ENCODE results near the gene KPNA3.
"Not testable (repeated sequence)": the region's sequence is repeated elsewhere in the genome, so short reads cannot be mapped to it uniquely, and the experiment has no call there.

KPNA3 gene

DNA sequence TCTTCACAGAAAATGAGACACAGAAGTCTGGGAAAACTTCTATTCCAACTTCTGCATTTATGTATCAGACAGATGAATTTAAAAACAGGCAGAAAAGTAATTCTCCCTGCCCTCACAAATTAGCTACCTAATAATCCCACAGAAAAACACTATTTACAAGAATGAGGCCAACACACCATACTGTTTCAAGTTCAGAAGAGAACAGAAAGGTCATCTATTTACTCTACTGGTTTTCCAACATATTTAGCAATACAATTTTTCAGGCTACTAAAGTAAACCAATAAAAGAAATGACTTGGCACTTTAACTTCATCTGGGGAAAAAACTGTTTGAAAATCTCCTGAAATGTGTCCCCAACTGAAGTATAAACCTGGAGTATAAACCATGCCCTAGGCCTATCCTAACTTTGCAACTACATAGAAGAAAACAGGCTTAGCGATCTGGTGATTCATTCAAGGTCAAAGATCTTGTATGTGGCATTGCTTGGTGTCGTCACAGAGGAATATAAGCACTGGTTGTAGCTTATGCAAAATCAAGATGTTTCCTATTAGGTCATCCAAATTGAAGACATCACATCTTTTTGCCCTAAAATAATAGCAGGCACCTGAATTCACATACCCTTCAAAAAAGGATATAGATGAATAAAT, 81.1 kb downstream of the KPNA3 start:
- no peak for TF ChIP-seq OSR1 (CRISPR knock-in tag; IDR thresholded peaks at IDR 0.05)
- TF ChIP-seq ESRRG (CRISPR knock-in tag; IDR thresholded peaks at IDR 0.05) = no peak
- no peak for TF ChIP-seq ARNTL (CRISPR knock-in tag; IDR thresholded peaks at IDR 0.05; ENCODE audit: borderline replicate concordance, low read depth)
- TF ChIP-seq ZNF8 (CRISPR knock-in tag; IDR thresholded peaks at IDR 0.05) = no peak
- no peak for TF ChIP-seq RARB (CRISPR knock-in tag; IDR thresholded peaks at IDR 0.05)
- TF ChIP-seq SNAI2 (CRISPR knock-in tag; IDR thresholded peaks at IDR 0.05) = no peak
- no peak for TF ChIP-seq PPARA (CRISPR knock-in tag; IDR thresholded peaks at IDR 0.05; ENCODE audit: borderline replicate concordance)
- no peak for TF ChIP-seq BACH2 (CRISPR knock-in tag; IDR thresholded peaks at IDR 0.05; ENCODE audit: borderline replicate concordance)
- TF ChIP-seq, protein P1, sequence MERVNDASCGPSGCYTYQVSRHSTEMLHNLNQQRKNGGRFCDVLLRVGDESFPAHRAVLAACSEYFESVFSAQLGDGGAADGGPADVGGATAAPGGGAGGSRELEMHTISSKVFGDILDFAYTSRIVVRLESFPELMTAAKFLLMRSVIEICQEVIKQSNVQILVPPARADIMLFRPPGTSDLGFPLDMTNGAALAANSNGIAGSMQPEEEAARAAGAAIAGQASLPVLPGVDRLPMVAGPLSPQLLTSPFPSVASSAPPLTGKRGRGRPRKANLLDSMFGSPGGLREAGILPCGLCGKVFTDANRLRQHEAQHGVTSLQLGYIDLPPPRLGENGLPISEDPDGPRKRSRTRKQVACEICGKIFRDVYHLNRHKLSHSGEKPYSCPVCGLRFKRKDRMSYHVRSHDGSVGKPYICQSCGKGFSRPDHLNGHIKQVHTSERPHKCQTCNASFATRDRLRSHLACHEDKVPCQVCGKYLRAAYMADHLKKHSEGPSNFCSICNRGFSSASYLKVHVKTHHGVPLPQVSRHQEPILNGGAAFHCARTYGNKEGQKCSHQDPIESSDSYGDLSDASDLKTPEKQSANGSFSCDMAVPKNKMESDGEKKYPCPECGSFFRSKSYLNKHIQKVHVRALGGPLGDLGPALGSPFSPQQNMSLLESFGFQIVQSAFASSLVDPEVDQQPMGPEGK (CRISPR knock-in tag; IDR thresholded peaks at IDR 0.05; ENCODE audit: borderline replicate concordance) = no peak
- TF ChIP-seq, protein P2, sequence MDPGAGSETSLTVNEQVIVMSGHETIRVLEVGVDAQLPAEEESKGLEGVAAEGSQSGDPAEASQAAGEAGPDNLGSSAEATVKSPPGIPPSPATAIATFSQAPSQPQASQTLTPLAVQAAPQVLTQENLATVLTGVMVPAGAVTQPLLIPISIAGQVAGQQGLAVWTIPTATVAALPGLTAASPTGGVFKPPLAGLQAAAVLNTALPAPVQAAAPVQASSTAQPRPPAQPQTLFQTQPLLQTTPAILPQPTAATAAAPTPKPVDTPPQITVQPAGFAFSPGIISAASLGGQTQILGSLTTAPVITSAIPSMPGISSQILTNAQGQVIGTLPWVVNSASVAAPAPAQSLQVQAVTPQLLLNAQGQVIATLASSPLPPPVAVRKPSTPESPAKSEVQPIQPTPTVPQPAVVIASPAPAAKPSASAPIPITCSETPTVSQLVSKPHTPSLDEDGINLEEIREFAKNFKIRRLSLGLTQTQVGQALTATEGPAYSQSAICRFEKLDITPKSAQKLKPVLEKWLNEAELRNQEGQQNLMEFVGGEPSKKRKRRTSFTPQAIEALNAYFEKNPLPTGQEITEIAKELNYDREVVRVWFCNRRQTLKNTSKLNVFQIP (CRISPR knock-in tag; IDR thresholded peaks at IDR 0.05; ENCODE audit: borderline replicate concordance, low read depth) = no peak
- no peak for TF ChIP-seq CSDC2 (CRISPR knock-in tag; IDR thresholded peaks at IDR 0.05)
- TF ChIP-seq ZNF565 (CRISPR knock-in tag; conservative IDR thresholded peaks at IDR 0.05; ENCODE audit: low read depth) = no peak
- no peak for TF ChIP-seq TOX (CRISPR knock-in tag; IDR thresholded peaks at IDR 0.05; ENCODE audit: borderline replicate concordance)
- no peak for ATAC-seq

DNA sequence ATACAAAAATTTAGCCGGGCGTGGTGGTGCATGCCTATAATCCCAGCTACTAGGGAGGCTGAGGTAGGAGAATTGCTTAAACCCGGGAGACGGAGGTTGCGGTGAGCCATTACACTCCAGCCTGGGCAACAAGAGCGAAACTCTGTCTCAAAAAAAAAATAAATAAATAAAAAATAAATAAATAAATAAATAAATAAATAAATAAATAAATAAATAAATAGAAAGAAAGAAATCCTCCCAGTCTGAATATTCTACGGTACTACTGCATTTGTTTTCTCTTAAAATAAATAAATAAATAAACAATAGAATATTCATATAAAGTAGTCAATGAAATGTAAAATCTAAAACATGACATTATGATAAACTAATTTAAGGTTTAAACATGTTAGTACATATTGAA, 88.2 kb downstream of the KPNA3 start:
- ATAC-seq = not testable (repeated sequence)

DNA sequence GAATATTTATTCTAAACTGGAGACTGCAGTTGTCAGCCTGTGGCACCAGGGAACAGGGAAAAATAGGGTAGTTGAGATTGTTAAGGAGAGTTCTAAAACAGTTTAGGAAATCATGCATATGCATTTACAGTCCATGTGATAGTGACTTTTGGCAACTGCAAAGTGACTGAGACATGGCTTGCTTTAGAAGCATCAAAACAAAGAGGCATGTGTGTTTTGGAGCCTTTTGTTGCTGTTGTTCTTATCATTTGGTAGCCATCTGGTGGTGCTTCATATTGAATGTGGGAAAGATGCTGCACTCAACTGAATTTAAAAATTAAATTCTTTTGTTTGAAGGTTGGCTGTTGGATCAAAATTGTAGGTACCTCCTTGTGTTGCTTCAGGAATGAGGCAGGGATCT, 91.0 kb downstream of the KPNA3 start:
- TF ChIP-seq ZNF565 (CRISPR knock-in tag; conservative IDR thresholded peaks at IDR 0.05; ENCODE audit: low read depth) (no peak), CSDC2 (CRISPR knock-in tag; IDR thresholded peaks at IDR 0.05) (no peak), TCF4 (CRISPR knock-in tag; IDR thresholded peaks at IDR 0.05; ENCODE audit: borderline replicate concordance) (no peak), ZC3H10 (CRISPR knock-in tag; IDR thresholded peaks at IDR 0.05) (no peak), OSR1 (CRISPR knock-in tag; IDR thresholded peaks at IDR 0.05) (no peak), ESRRG (CRISPR knock-in tag; IDR thresholded peaks at IDR 0.05) (no peak), RARB (CRISPR knock-in tag; IDR thresholded peaks at IDR 0.05) (no peak), ZFP3 (CRISPR knock-in tag; IDR thresholded peaks at IDR 0.05) (no peak), TOX (CRISPR knock-in tag; IDR thresholded peaks at IDR 0.05; ENCODE audit: borderline replicate concordance) (no peak)
- TF ChIP-seq, protein P3, sequence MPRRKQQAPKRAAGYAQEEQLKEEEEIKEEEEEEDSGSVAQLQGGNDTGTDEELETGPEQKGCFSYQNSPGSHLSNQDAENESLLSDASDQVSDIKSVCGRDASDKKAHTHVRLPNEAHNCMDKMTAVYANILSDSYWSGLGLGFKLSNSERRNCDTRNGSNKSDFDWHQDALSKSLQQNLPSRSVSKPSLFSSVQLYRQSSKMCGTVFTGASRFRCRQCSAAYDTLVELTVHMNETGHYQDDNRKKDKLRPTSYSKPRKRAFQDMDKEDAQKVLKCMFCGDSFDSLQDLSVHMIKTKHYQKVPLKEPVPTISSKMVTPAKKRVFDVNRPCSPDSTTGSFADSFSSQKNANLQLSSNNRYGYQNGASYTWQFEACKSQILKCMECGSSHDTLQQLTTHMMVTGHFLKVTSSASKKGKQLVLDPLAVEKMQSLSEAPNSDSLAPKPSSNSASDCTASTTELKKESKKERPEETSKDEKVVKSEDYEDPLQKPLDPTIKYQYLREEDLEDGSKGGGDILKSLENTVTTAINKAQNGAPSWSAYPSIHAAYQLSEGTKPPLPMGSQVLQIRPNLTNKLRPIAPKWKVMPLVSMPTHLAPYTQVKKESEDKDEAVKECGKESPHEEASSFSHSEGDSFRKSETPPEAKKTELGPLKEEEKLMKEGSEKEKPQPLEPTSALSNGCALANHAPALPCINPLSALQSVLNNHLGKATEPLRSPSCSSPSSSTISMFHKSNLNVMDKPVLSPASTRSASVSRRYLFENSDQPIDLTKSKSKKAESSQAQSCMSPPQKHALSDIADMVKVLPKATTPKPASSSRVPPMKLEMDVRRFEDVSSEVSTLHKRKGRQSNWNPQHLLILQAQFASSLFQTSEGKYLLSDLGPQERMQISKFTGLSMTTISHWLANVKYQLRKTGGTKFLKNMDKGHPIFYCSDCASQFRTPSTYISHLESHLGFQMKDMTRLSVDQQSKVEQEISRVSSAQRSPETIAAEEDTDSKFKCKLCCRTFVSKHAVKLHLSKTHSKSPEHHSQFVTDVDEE (CRISPR knock-in tag; IDR thresholded peaks at IDR 0.05) = no peak
- no peak for ATAC-seq

DNA sequence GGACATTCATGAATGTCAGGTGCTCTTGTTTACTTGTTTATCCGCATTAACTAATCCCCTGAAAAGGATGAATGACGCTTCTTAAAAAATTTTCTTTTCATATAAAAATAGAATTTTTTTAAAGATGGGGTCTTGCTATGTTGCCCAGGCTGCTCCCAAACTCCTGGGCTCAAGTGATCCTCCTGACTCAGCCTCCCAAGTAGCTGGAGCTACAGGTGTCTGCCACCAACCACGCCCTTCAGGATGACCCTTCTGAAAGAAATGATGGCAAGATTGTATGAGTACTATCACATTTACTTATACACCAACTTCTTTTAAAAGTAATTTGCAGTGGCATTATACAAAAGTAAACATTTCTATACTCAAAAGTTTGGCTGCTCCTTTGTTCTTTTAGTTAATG, 95.0 kb downstream of the KPNA3 start:
- no peak for ATAC-seq
- no peak for TF ChIP-seq GLIS3 (CRISPR knock-in tag; IDR thresholded peaks at IDR 0.05)
- no peak for TF ChIP-seq ZFP30 (CRISPR knock-in tag; IDR thresholded peaks at IDR 0.05)

DNA sequence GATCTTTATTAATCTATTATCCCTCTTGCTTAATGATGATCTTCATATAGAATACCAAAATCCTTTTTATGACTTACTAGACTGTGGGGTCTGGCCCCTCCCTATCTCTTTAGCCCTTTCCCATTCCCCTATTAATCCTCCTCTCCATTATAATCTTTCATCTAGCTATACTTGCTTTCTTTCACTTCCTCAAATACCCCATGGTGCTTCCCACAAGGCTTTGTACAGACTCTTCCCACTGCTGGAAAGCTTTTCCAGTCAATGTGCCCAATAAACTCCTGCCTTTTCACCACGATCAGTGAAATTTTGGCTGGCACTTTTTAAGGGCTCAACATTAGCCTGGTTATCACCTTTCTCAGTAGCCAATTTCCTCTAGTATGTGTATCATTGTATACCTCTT, 98.0 kb downstream of the KPNA3 start:
- TF ChIP-seq ARNTL (CRISPR knock-in tag; IDR thresholded peaks at IDR 0.05; ENCODE audit: borderline replicate concordance, low read depth) (no peak), CSDC2 (CRISPR knock-in tag; IDR thresholded peaks at IDR 0.05) (no peak), GLIS3 (CRISPR knock-in tag; IDR thresholded peaks at IDR 0.05) (no peak), BACH2 (CRISPR knock-in tag; IDR thresholded peaks at IDR 0.05; ENCODE audit: borderline replicate concordance) (no peak), TCF4 (CRISPR knock-in tag; IDR thresholded peaks at IDR 0.05; ENCODE audit: borderline replicate concordance) (no peak), ISL1 (CRISPR knock-in tag; IDR thresholded peaks at IDR 0.05) (no peak), ESRRG (CRISPR knock-in tag; IDR thresholded peaks at IDR 0.05) (no peak), PPARA (CRISPR knock-in tag; IDR thresholded peaks at IDR 0.05; ENCODE audit: borderline replicate concordance) (no peak), ZC3H10 (CRISPR knock-in tag; IDR thresholded peaks at IDR 0.05) (no peak), ZNF70 (CRISPR knock-in tag; IDR thresholded peaks at IDR 0.05) (no peak), TOX (CRISPR knock-in tag; IDR thresholded peaks at IDR 0.05; ENCODE audit: borderline replicate concordance) (no peak)
- TF ChIP-seq, protein P4, sequence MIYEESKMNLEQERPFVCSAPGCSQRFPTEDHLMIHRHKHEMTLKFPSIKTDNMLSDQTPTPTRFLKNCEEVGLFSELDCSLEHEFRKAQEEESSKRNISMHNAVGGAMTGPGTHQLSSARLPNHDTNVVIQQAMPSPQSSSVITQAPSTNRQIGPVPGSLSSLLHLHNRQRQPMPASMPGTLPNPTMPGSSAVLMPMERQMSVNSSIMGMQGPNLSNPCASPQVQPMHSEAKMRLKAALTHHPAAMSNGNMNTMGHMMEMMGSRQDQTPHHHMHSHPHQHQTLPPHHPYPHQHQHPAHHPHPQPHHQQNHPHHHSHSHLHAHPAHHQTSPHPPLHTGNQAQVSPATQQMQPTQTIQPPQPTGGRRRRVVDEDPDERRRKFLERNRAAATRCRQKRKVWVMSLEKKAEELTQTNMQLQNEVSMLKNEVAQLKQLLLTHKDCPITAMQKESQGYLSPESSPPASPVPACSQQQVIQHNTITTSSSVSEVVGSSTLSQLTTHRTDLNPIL (CRISPR knock-in tag; IDR thresholded peaks at IDR 0.05; ENCODE audit: low read depth) = no peak
- TF ChIP-seq, protein P1 (CRISPR knock-in tag; IDR thresholded peaks at IDR 0.05; ENCODE audit: borderline replicate concordance) = no peak
- TF ChIP-seq, protein P2 (CRISPR knock-in tag; IDR thresholded peaks at IDR 0.05; ENCODE audit: borderline replicate concordance, low read depth) = no peak
- no peak for ATAC-seq

Data from SK-N-SH treated with all-trans-retinoic acid at 6 μM for 48 hours (cell line).